K562 (cell line): ENCODE measurements around the gene GYS1. TPM values are rescaled to one million over a fixed set of nuclear protein-coding genes. Genes with fewer than 3 reads are reported as not detected.

Experiments used
- DLX4 ChIP-seq: fragments of 250-450 bp; sonication (Bioruptor Pico); IDR thresholded peaks from 2 replicates; pipeline ENCODE4 v1.6.1; 2021; ENCODE audit warnings: mild to moderate bottlenecking
- E2F8 ChIP-seq: fragments of 450-650 bp; IDR thresholded peaks from 2 replicates; pipeline ENCODE4 v1.7.1; 2018; ENCODE audit warnings: mild to moderate bottlenecking, low read depth; ENCODE audit not compliant: partially characterized antibody
- EHMT2 ChIP-seq: fragments of 450-650 bp; IDR thresholded peaks from 2 replicates; pipeline ENCODE4 v1.6.1; 2018; ENCODE audit warnings: antibody characterized with exemption
- ETS1 ChIP-seq: conservative IDR thresholded peaks from 2 replicates; pipeline ENCODE4 v1.6.1; 2011; ENCODE audit warnings: low read depth, mild to moderate bottlenecking, low read length; ENCODE audit not compliant: control insufficient read depth
- GABPB2 ChIP-seq: fragments of 250-450 bp; sonication (Bioruptor Pico); conservative IDR thresholded peaks from 2 replicates; pipeline ENCODE4 v1.5.1; 2021; ENCODE audit warnings: mild to moderate bottlenecking
- HMGXB4 ChIP-seq: sonication (generic); formaldehyde crosslinking; IDR thresholded peaks from 2 replicates; pipeline ENCODE4 v1.8.1; 2023; ENCODE audit warnings: mild to moderate bottlenecking, missing genetic modification reagents
- KLF10 ChIP-seq: fragments of 250-450 bp; sonication (Bioruptor Pico); IDR thresholded peaks from 2 replicates; pipeline ENCODE4 v1.6.1; 2021; ENCODE audit warnings: matching md5 sums
- MXI1 ChIP-seq: IDR thresholded peaks from 2 replicates; pipeline ENCODE4 v1.6.1; 2011; ENCODE audit warnings: low read depth, mild to moderate bottlenecking, improper control_type of control experiment, low read length
- POLR2B ChIP-seq: fragments of 450-650 bp; IDR thresholded peaks from 2 replicates; pipeline ENCODE4 v1.6.1; 2018; ENCODE audit warnings: low read depth; ENCODE audit not compliant: partially characterized antibody
- SFPQ ChIP-seq: fragments of 200-400 bp; formaldehyde crosslinking; IDR thresholded peaks from 2 replicates; pipeline ENCODE4 v1.6.1; 2017; ENCODE audit warnings: mild to moderate bottlenecking, low read depth, low read length, moderate library complexity
- U2AF1 ChIP-seq: fragments of 200-400 bp; formaldehyde crosslinking; optimal IDR thresholded peaks from 2 replicates; pipeline ENCODE3; 2017; ENCODE audit warnings: mild to moderate bottlenecking, low read depth, low read length, moderate library complexity
- XRCC4 ChIP-seq: IDR thresholded peaks from one replicate; pipeline ENCODE4 v1.6.1; 2011; ENCODE audit not compliant: insufficient read depth, insufficient read length; ENCODE audit errors: extremely low read depth
- ZBTB8A ChIP-seq: fragments of 450-650 bp; IDR thresholded peaks from 2 replicates; pipeline ENCODE4 v1.6.1; 2018; ENCODE audit warnings: mild to moderate bottlenecking, moderate library complexity; ENCODE audit not compliant: partially characterized antibody
- ZFPM2 ChIP-seq: fragments of 250-450 bp; sonication (Bioruptor Pico); IDR thresholded peaks from 2 replicates; pipeline ENCODE4 v1.5.1; 2022; ENCODE audit warnings: mild to moderate bottlenecking
- polyA plus RNA-seq, 8 experiments: library from polyadenylated mRNA; depleted of rRNA in 4 of 8; stranded (reverse) in 5 of 8; unstranded in 3 of 8; fragments of >200 nt; fragmentation: Nextera tagmentation in 2 of 8; fragmentation: Illumina TruSeq in 1 of 8; extraction: Ambion mirVana in 2 of 8; extraction: Trizol in 1 of 8; gene quantifications; 2 replicates each; pipeline versions ENCODE4 v1.2.1 to v1.2.3, GENCODE V29; 2011 to 2014; ENCODE audit warnings: inconsistent platforms in 1 of 8, missing spikeins in 1 of 8
- total RNA-seq, 7 experiments: library from RNA; depleted of rRNA in 6 of 7; stranded (reverse); fragments of >200 nt in 6 of 7; fragmentation: Illumina TruSeq in 2 of 7; extraction: Trizol in 2 of 7; gene quantifications; 2 replicates each; pipeline versions ENCODE4 v1.2.1 to v1.2.3, GENCODE V29; 2011 to 2021; ENCODE audit warnings: low replicate concordance in 1 of 7

Gene GYS1
- total and polyA plus RNA-seq, 9 of the 15 experiments (the other 6 are each of a cell fraction or from before 2014, with no cell fraction given) = 1.9 to 31.1 (median 15.2) TPM

GRCh38 chr19:48966541-48967345, 26.4 kb downstream of the GYS1 start (continued):
- no peak for TF ChIP-seq SFPQ
- TF ChIP-seq KLF10 = no peak; the same call in 1 of the 2 replicates
- TF ChIP-seq XRCC4 = no peak
- TF ChIP-seq E2F8 = no peak
- TF ChIP-seq POLR2B = peak; percentile 39
- TF ChIP-seq ETS1 = no peak
- TF ChIP-seq EHMT2 = no peak
- 0 out of 2 replicates have a peak, but pooled peaks have one; percentile 23 for TF ChIP-seq MXI1
- TF ChIP-seq HMGXB4 = no peak
- TF ChIP-seq GABPB2 (CRISPR knock-in tag) = no peak
- TF ChIP-seq ZFPM2 (CRISPR knock-in tag) = no peak
- TF ChIP-seq ZBTB8A = no peak
- no peak for TF ChIP-seq U2AF1
- peak; percentile 42; the same call in 1 of the 2 replicates for TF ChIP-seq DLX4 (CRISPR knock-in tag)
